GM10248 (cell line): ENCODE measurements around the gene EYA2.

Experiments
- CTCF ChIA-PET: fragments of 300-600 bp; sonication (Branson Sonifier 250); formaldehyde crosslinking; extraction: SDS; loops from one replicate; lab custom pipeline; 2021; ENCODE audit warnings: antibody characterized with exemption; lab: Yijun Ruan, JAX
- POLR2A ChIA-PET: fragments of 350-650 bp; sonication (Branson Sonifier 250); formaldehyde crosslinking; extraction: SDS; loops from one replicate; lab custom pipeline; 2020; ENCODE audit warnings: antibody characterized with exemption; lab: Yijun Ruan, JAX
- DNase-seq: peaks from one replicate; pipeline ENCODE4 v3.0.0; 2012; ENCODE audit errors: extremely low spot score
- CTCF ChIP-seq: IDR thresholded peaks from 2 replicates; pipeline ENCODE4 v1.5.1; 2012; ENCODE audit warnings: mild to moderate bottlenecking, low read depth; ENCODE audit errors: extremely low read depth, missing control alignments, control extremely low read depth

Gene EYA2

GRCh38 chr20:47041396-47041899 is 146.8 kb downstream of the EYA2 start:
- TF ChIP-seq CTCF: no peak
- ChIA-PET POLR2A (no interaction called here), CTCF (no interaction called here)
- DNase-seq: no peak

- no peak for DNase-seq
- ChIA-PET POLR2A (no interaction called here), CTCF (no interaction called here)
- no peak for TF ChIP-seq CTCF
Observed at GRCh38 chr20:47042464-47042863, 147.8 kb downstream of the EYA2 start.

GRCh38 chr20:47043086-47043485 is 148.4 kb downstream of the EYA2 start:
- no peak for TF ChIP-seq CTCF
- DNase-seq: no peak
- ChIA-PET POLR2A (no interaction called here), CTCF (no interaction called here)

- CTCF ChIA-PET: no interaction called here
- TF ChIP-seq CTCF: no peak
- POLR2A ChIA-PET: no interaction called here
- no peak for DNase-seq
Observed at GRCh38 chr20:47044938-47045337, 150.3 kb downstream of the EYA2 start.

- no peak for TF ChIP-seq CTCF
- ChIA-PET CTCF (no interaction called here), POLR2A (no interaction called here)
- no peak for DNase-seq
Observed at GRCh38 chr20:47048054-47048453, 153.4 kb downstream of the EYA2 start.

GRCh38 chr20:47049771-47050170 is 155.1 kb downstream of the EYA2 start:
- no peak for DNase-seq
- no peak for TF ChIP-seq CTCF
- ChIA-PET POLR2A (no interaction called here), CTCF (no interaction called here)
